Measurements from ENCODE around the gene MRGPRX4. TPM values are rescaled to one million over a fixed set of nuclear protein-coding genes. Genes with fewer than 3 reads are reported as not detected.

Gene MRGPRX4
- total RNA-seq, 1 donor from 2014 or later, result not detected

- no peak for FAIRE-seq
- DNase-seq (ENCODE audit: low spot score in 2 of 2), result no peak
Observed at GRCh38 chr11:18204771-18205170, 32.1 kb downstream of the MRGPRX4 start.

- FAIRE-seq (no peak), DNase-seq (ENCODE audit: low spot score in 2 of 2) (no peak)
Observed at GRCh38 chr11:18209058-18209457, 36.4 kb downstream of the MRGPRX4 start.

- DNase-seq (ENCODE audit: low spot score in 2 of 2), result no peak
- FAIRE-seq, result no peak
Observed at GRCh38 chr11:18221274-18221876, 48.7 kb downstream of the MRGPRX4 start.

- no peak for FAIRE-seq
- DNase-seq (ENCODE audit: low spot score in 2 of 2), result no peak
Observed at GRCh38 chr11:18222814-18223421, 50.3 kb downstream of the MRGPRX4 start.

Other genes starting within 250 kb of the MRGPRX4 start
- gene SERGEF, start 159.8 kb upstream of the MRGPRX4 start, total RNA-seq, result 65.2 TPM
- gene TPH1, start 126.6 kb upstream of the MRGPRX4 start, total RNA-seq, result 0.41 TPM
- gene SAAL1, start 66.8 kb upstream of the MRGPRX4 start, total RNA-seq, result 29.3 TPM
- gene MRGPRX3, start 40.3 kb upstream of the MRGPRX4 start, total RNA-seq, result not detected
- gene SAA4, start 64.0 kb downstream of the MRGPRX4 start, total RNA-seq, result not detected
- 0.41 TPM for gene SAA2, start 75.8 kb downstream of the MRGPRX4 start, total RNA-seq
- gene SAA1, start 93.4 kb downstream of the MRGPRX4 start, total RNA-seq, result not detected
- 191 TPM for gene HPS5, start 149.3 kb downstream of the MRGPRX4 start, total RNA-seq
- 69.7 TPM for gene GTF2H1, start 149.7 kb downstream of the MRGPRX4 start, total RNA-seq
- gene LDHA, start 221.7 kb downstream of the MRGPRX4 start, total RNA-seq, result 121 TPM
- not detected for gene LDHC, start 239.5 kb downstream of the MRGPRX4 start, total RNA-seq

All from frontal cortex (tissue), 4 donors.